ENCODE measurements around the gene UNG.

UNG gene

DNA sequence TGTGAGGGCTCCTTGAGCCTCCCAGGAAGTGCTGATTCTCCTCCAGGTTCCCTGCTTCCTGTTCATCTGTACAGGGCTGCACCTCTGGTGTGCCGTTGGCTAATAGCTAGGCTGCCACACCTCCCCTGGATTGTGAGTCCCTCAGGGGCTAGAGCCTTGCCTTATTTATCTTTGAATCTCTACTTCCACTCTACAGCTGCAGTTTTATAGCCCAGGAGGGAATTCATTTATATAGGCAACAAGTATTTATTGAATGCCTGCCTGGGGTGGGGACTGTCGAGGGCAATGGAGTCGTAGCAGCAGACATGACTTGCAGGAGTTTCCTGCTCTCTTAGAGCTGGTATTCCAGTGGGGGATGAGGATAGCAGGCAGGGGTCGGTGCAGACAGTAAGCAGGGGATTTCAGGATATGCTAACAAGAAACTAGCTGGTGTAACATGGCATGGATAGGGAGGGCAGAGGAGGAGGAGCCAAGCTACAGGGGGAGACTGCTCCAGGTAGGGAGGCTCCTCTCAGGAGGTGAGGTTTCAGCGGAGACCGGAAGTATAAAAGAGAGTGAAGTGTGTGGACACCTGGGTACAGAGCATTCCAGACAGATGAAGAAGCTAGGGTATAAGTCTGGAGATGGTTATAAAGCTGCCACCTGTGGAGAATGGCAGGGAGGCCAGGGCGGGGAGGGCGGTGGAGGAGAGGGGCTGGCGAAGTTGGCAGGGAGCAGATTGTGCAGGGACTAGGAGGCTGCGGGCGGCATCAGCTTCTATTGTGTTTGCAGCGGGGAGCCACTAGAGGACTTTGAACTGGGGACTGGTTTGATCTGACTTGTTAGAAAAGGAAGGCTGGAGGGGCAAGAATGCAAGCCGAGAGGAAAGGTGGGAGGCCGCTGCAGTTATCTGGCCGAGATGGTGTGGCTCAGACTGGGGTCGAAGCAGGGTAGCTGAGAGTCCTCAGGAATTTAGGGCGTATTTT, 27.8 kb upstream of the UNG start:
- no peak for DNase-seq (ENCODE audit: low read depth)
- no peak overlapping the region for H3K4me3 ChIP-seq (ENCODE audit: low read depth, low read length)
- TF ChIP-seq, protein P1, sequence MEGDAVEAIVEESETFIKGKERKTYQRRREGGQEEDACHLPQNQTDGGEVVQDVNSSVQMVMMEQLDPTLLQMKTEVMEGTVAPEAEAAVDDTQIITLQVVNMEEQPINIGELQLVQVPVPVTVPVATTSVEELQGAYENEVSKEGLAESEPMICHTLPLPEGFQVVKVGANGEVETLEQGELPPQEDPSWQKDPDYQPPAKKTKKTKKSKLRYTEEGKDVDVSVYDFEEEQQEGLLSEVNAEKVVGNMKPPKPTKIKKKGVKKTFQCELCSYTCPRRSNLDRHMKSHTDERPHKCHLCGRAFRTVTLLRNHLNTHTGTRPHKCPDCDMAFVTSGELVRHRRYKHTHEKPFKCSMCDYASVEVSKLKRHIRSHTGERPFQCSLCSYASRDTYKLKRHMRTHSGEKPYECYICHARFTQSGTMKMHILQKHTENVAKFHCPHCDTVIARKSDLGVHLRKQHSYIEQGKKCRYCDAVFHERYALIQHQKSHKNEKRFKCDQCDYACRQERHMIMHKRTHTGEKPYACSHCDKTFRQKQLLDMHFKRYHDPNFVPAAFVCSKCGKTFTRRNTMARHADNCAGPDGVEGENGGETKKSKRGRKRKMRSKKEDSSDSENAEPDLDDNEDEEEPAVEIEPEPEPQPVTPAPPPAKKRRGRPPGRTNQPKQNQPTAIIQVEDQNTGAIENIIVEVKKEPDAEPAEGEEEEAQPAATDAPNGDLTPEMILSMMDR (IDR thresholded peaks at IDR 0.05; ENCODE audit: control insufficient read depth, extremely low read depth, insufficient read depth): no peak

DNA sequence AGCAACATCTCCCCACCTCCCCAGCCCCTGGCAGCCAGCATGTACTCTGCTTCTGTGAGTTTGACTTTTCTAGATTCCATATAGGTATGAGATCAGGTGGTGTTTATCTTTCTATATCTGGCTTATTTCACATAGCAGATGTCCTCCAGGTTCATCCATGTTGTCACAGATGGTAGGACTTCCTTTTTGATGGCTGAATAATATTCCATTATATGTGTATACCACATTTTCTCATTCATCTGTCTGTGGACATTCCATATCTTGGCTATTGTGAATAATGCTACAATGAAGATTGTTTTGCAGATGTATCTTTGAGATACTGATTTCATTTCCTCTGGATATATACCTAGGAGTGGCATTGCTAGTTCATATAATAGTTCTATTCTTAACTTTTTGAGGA, 22.5 kb upstream of the UNG start:
- TF ChIP-seq, protein P1 (IDR thresholded peaks at IDR 0.05; ENCODE audit: control insufficient read depth, extremely low read depth, insufficient read depth): no peak
- no peak for DNase-seq (ENCODE audit: low read depth)
- H3K4me3 ChIP-seq (ENCODE audit: low read depth, low read length): no peak overlapping the region

DNA sequence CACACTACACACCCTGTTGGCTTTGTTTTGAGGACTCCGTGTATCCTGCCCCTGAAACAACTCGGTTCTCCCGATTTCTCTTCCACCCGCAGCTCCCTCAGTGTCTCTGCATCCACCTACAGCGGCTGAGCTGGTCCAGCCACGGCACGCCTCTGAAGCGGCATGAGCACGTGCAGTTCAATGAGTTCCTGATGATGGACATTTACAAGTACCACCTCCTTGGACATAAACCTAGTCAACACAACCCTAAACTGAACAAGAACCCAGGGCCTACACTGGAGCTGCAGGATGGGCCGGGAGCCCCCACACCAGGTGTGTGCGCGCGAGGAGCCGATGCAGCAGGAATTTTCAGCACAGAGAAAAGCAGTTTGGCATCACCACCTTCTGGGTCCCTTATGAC, 14.6 kb upstream of the UNG start:
- DNase-seq (ENCODE audit: low read depth): no peak
- no peak overlapping the region for H3K4me3 ChIP-seq (ENCODE audit: low read depth, low read length)
- TF ChIP-seq, protein P1 (IDR thresholded peaks at IDR 0.05; ENCODE audit: control insufficient read depth, extremely low read depth, insufficient read depth): no peak

DNA sequence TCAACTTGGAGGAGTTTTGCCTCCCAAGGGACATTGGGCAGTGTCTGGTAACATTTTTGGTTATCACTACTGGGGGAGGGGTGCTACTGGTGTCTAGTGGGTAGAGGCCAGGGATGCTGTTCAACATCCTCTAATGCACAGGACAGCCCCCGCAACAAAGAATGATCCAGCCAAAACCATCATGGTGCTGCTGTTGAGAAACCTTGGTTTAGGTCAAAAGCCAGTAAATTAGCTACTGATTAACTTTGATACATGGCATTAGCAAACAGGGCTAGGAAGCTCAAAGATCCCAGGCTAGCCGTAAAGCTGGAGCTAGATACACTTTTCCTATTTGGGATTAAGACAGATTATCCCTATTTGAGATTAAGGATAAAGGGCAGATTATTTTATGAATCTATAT, 13.0 kb upstream of the UNG start:
- no peak overlapping the region for H3K4me3 ChIP-seq (ENCODE audit: low read depth, low read length)
- DNase-seq (ENCODE audit: low read depth): no peak
- TF ChIP-seq, protein P1 (IDR thresholded peaks at IDR 0.05; ENCODE audit: control insufficient read depth, extremely low read depth, insufficient read depth): no peak

DNA sequence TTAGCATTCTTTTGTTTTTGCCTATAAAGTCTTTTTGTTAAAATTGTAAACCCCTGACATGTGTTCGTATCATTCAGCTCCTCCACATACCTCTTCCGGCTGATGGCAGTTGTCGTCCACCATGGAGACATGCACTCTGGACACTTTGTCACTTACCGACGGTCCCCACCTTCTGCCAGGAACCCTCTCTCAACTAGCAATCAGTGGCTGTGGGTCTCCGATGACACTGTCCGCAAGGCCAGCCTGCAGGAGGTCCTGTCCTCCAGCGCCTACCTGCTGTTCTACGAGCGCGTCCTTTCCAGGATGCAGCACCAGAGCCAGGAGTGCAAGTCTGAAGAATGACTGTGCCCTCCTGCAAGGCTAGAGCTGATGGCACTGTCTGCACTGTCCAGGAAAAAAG, 11.8 kb upstream of the UNG start:
- TF ChIP-seq, protein P1 (IDR thresholded peaks at IDR 0.05; ENCODE audit: control insufficient read depth, extremely low read depth, insufficient read depth): no peak
- no peak overlapping the region for H3K4me3 ChIP-seq (ENCODE audit: low read depth, low read length)
- no peak for DNase-seq (ENCODE audit: low read depth)

DNA sequence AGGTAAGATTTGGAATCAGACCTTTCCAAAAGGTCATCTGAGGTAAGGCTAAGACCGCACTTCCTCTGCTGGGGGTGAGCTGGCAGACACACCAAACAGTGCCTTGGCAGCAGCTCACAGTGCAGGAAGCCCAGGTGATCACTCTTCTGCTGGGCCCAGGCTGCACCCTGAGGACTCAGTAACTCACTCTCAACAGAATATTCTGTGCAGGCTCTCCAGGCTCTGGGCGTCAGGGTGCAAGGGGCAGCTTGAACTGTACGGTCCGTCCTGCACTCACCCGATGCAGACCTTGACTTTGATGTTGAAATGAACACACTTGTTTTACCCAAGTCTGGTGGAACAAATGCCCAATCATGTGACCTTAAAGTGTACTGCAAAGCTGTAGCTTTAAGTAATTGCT, 10.1 kb upstream of the UNG start:
- TF ChIP-seq, protein P1 (IDR thresholded peaks at IDR 0.05; ENCODE audit: control insufficient read depth, extremely low read depth, insufficient read depth): no peak

More for the DNA sequence above, 10.1 kb upstream of the UNG start:
- DNase-seq (ENCODE audit: low read depth): peak; percentile 60
- no peak overlapping the region for H3K4me3 ChIP-seq (ENCODE audit: low read depth, low read length)

Measured in LNCaP clone FGC (cell line).